HUES64 (cell line): Measurements from ENCODE around the gene CFAP61.
"Not testable (repeated sequence)": the region's sequence is repeated elsewhere in the genome, so short reads cannot be mapped to it uniquely, and the experiment has no call there.

Experiments
- H3K27ac ChIP-seq: 2 replicates; pipeline ENCODE4 v1.7.0; 2013; ENCODE audit warnings: low read depth, low read length, inconsistent platforms
- H3K27me3 ChIP-seq: 2 replicates; pipeline ENCODE4 v1.6.1; 2013; ENCODE audit warnings: mild to moderate bottlenecking, low read length; ENCODE audit not compliant: insufficient read depth
- H3K36me3 ChIP-seq: 2 replicates; pipeline ENCODE4 v1.6.1; 2013; ENCODE audit warnings: mild to moderate bottlenecking, low read length; ENCODE audit not compliant: insufficient read depth
- H3K4me1 ChIP-seq: 2 replicates; pipeline ENCODE4 v1.6.1; 2013; ENCODE audit warnings: mild to moderate bottlenecking, low read length, moderate library complexity; ENCODE audit not compliant: insufficient read depth
- H3K4me3 ChIP-seq: 2 replicates; pipeline ENCODE4 v1.5.1; 2013; ENCODE audit warnings: mild to moderate bottlenecking, low read length, moderate library complexity
- H3K9ac ChIP-seq: 2 replicates; pipeline ENCODE4 v1.6.1; 2013; ENCODE audit warnings: mild to moderate bottlenecking, low read depth, low read length
- H3K9me3 ChIP-seq: 2 replicates; pipeline ENCODE4 v1.6.1; 2013; ENCODE audit warnings: low read depth, low read length; ENCODE audit not compliant: insufficient read depth
- WGBS: fragments of 150-250, 120-280 bp; methylation state at CpG from one replicate; pipeline ENCODE4 v1.1.7; 2013; ENCODE audit warnings: missing lambda C conversion rate; 5-methylcytosine and 5-hydroxymethylcytosine counted together

CFAP61 gene

DNA sequence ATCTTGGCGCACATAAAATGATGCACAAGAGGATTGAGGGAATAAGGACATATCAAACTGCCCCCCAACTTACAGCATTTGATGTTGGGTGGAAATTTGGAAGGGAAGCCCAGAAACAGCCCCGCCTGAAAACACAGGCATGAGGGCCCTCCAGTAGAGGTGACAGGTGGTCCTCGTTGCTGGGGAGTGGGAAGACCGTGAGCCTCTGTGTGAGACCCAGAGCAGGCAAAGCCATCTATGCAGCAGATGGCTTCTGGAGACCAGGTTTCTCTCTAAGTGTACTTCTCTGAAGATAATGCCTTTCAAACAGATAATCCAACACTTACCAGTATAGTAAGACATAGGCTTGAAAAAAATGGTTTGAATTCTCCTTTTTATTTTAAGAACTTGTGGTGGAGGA, 183.3 kb downstream of the CFAP61 start:
- H3K27me3 ChIP-seq: no peaks in the 10 kb centered on the region

DNA sequence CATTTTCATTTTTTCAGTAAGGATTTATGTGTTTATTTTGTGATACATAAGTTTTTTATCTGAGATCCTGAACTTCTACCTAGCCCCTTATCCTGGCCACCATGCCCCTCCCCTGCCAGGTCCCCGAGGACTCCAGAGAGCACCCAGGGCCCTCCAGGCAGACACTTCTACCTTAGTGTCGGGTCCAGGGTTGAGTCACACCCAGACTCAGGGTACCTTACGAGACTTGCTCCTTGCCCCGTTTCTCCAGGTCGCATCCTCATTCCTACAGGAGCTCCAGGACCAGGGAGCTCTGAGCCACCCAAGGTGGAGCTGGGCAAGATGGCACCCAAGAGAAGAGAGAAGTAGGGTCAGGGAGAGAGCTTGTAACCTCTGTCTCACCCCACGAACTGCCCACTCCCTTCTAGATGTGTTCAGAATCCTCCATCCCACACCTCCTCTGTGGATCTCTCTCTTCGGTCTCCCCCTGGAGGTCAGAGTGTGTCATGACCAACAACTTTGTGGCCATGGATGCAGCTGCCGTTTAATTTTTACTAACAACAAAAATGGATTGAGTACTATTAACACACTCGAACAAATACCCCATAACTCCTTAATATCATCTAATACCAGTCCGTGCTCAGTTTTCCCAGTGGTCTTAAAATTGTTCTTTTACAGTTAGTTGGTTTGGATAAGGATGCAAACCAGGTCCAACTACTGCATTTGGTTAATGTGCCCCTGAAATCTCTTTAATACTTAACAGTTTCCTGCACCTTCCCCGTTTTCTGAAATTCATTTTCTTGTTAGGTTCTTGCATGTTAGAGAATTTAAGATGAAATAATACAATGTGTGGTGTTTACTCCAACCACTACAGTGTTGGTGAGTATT, 185.0 kb downstream of the CFAP61 start:
- WGBS: 61% methylated on average over 9 of the region's 11 CpGs
- Histone ChIP-seq H3K9ac (no peak overlapping the region), H3K36me3 (no peaks in the 10 kb centered on the region), H3K27me3 (no peaks in the 10 kb centered on the region), H3K4me3 (no peak overlapping the region), H3K27ac (no peak overlapping the region), H3K4me1 (no peaks in the 10 kb centered on the region), H3K9me3 (no peaks in the 10 kb centered on the region)

More for the DNA sequence above, 183.3 kb downstream of the CFAP61 start:
- Histone ChIP-seq H3K9me3 (no peaks in the 10 kb centered on the region), H3K36me3 (no peaks in the 10 kb centered on the region), H3K27ac (no peak overlapping the region), H3K4me1 (no peaks in the 10 kb centered on the region), H3K9ac (no peak overlapping the region), H3K4me3 (no peak overlapping the region)
- WGBS: 87% methylated on average over 4 of the region's 4 CpGs

DNA sequence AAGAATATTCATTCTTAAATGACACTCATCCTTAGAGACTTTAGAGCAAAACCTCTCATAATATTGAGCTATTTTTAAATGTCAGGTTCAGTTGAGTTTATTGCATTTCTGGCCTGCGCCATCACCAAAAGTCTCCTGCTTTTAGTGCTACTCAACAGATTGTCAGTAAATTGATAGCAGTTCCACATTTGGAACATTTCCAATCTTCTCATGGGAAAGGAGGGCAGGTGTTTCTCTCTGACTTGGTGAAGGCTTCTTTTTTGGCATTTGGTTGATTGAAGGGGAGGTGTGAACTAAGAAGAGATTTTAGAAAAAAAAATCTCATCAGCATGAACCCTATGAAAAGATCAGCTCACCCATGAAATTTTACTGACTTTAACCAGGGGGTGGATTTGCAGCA, 189.6 kb downstream of the CFAP61 start:
- Histone ChIP-seq H3K36me3 (no peaks in the 10 kb centered on the region), H3K27ac (no peak overlapping the region), H3K9ac (no peak overlapping the region), H3K4me3 (no peak overlapping the region), H3K9me3 (peaks cover 13% of the 10 kb centered on the region), H3K27me3 (no peaks in the 10 kb centered on the region), H3K4me1 (no peaks in the 10 kb centered on the region)
- WGBS: 100% methylated on average over 1 of the region's 1 CpG

DNA sequence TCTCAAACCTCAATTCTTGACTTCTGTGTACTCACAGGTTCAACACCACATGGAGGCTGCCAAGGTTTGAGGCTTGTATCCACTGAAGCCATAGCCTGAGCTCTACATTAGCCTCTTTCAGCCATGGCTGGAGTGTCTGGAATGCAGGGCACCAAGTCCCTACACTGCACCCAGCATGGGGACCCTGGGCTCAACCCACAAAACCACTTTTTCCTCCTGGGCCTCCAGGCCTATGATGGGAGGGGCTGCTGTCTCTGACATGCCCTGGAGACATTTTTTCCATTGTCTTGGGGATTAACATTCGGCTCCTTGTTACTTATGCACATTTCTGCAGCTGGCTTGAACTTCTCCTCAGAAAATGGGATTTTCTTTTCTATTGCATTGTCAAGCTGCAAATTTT, 192.1 kb downstream of the CFAP61 start:
- not testable (repeated sequence) for H3K4me3 ChIP-seq, H3K4me1 ChIP-seq, H3K27me3 ChIP-seq, H3K27ac ChIP-seq, H3K9ac ChIP-seq, H3K36me3 ChIP-seq
- WGBS: 95% methylated on average over 1 of the region's 1 CpG
- H3K9me3 ChIP-seq: peaks cover 13% of the 10 kb centered on the region

DNA sequence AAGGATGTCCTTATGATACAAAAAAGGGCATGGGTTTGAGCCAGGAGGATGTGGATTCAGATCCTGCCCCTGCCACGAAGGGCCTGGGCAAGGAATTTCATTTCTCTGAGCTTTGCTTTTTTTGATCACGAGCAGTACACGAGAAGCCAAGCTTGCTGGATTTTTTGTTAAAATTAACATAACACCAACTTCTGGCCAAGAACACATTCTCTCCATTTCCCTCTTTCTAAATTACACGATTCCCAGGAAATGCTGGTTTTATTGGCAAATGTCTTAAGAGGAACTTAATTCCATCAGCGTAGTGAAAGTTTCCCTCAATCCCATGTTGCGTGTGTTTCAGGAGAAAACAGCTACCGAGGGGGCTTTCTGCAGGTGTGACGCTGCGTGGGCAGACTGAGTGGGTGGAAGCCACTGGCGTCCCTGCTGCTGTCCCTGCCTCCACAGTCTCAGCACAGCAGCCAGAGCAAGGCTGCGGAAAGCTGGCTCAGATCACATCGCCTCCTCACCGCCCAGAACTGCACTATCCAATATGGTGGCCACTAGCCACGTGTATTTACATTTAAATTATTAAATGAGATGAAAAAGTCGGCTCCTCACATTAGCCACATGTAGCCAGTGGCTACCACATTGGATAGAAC, 194.8 kb downstream of the CFAP61 start:
- Histone ChIP-seq H3K9me3 (peaks cover 13% of the 10 kb centered on the region), H3K4me1 (no peaks in the 10 kb centered on the region), H3K27ac (no peak overlapping the region), H3K27me3 (no peaks in the 10 kb centered on the region), H3K9ac (no peak overlapping the region), H3K36me3 (no peaks in the 10 kb centered on the region), H3K4me3 (no peak overlapping the region)
- WGBS: 90% methylated on average over 15 of the region's 15 CpGs

DNA sequence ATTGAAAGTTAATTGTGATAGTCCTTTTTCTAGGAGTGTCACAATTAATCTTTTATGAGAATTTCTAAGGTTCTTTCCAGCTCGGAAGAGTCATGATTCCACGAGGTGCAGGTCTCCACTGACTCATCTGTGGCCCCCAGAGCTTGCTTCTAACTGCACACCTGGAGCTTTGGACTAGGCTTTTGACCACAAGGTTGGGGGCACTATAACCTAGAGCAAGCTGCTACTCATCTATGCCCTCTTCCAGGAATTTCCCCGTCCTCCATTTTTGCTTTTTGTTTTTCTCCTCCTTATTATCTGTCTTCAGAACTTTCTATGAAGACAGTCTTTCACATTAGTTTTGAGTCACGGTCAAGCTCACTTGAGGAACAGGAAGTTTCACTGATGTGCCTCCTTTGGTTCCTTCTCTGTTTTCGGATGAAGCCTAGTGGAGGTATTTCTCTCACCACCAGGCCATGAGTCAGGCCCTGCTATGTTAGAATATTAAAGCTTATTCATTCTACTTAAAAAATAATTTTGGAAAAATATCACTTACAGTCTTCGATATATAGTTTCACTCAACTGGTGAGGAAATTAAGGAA, 196.4 kb downstream of the CFAP61 start:
- Histone ChIP-seq H3K27me3 (no peaks in the 10 kb centered on the region), H3K4me1 (no peaks in the 10 kb centered on the region), H3K9me3 (peaks cover 13% of the 10 kb centered on the region), H3K36me3 (no peaks in the 10 kb centered on the region), H3K4me3 (no peak overlapping the region), H3K27ac (no peak overlapping the region), H3K9ac (no peak overlapping the region)
- 93% methylated on average over 5 of the region's 6 CpGs for WGBS

DNA sequence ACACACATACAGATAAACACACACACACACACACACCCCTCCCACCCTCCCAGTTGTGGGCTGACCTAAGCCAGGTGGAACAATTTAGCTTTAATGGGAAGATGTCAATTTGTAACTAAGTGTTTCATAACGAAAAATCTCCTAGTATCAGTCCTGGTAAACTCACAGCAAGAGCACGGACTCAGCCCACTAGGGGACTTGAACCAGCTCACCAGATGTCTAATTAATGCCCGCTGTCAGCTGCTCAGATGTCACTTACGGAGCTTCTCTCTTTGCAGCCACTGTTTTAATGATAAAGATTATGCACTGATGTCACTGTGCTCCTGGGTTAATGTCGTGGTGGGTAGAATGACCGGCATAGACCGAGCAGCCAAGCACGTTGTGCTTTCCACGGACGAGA, 199.0 kb downstream of the CFAP61 start:
- no peak overlapping the region for H3K4me3 ChIP-seq
- H3K27ac ChIP-seq: no peak overlapping the region
- H3K36me3 ChIP-seq: no peaks in the 10 kb centered on the region
- whole genome bisulfite sequencing: 94% methylated on average over 10 of the region's 10 CpGs
- H3K9me3 ChIP-seq: no peaks in the 10 kb centered on the region
- no peak overlapping the region for H3K9ac ChIP-seq
- H3K27me3 ChIP-seq: no peaks in the 10 kb centered on the region
- no peaks in the 10 kb centered on the region for H3K4me1 ChIP-seq

DNA sequence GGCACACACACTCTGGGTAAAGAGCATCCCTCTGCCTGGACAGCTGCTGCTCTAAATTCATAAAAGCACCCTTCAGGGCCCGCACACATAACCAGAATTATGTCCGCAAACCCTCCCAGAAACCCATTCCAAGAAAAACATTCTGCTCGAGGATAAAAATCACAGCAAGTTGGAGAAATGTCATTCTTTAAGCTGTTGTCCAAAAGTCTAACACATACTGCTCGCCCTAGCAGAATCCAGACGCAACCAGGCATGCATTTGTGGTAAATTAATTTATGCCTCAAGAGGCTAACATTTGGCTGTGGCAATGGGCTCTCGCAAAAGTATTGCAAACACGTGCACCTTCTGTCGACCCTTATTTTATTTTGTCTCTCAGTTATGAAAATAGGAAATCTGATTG, 199.5 kb downstream of the CFAP61 start:
- Histone ChIP-seq H3K27ac (no peak overlapping the region), H3K9me3 (no peaks in the 10 kb centered on the region), H3K36me3 (no peaks in the 10 kb centered on the region), H3K4me3 (no peak overlapping the region), H3K4me1 (no peaks in the 10 kb centered on the region), H3K9ac (no peak overlapping the region), H3K27me3 (no peaks in the 10 kb centered on the region)
- 96% methylated on average over 8 of the region's 8 CpGs for WGBS

DNA sequence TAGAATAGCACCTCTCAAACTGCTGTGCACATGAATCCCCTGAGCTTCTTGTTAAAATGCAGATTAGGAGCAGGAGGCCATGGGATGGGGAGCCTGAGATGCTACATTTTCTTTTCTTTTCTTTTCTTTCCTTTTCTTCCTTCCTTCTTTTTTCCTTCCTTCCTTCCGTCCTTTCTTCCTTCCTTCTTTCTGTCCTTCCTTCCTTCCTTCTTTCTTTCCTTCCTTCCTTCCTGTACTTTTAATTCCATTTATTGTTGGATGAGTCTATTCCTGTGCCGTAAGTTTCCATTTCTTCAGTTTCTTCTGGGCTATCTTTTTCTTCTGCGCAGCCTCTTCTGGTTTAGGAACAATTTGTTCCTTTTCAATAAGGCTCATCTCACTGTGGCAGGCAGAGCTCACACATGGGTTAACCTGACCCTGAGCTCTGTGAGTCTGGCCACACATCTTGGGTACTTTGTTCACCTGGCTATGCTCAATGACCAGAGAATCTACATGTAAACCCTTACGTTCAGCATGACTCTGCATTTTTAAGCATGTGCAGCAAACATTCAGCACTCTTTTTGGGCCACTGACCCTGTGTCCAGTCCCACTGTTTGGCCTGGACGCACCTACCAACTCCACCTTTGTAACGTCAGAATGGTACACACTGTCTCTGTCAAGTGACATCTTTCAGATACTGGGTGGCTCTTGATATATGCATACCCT, 200.9 kb downstream of the CFAP61 start:
- H3K4me1 ChIP-seq: no peaks in the 10 kb centered on the region
- WGBS: 90% methylated on average over 6 of the region's 6 CpGs
- no peaks in the 10 kb centered on the region for H3K9me3 ChIP-seq
- H3K4me3 ChIP-seq: no peak overlapping the region
- H3K27me3 ChIP-seq: no peaks in the 10 kb centered on the region
- no peaks in the 10 kb centered on the region for H3K36me3 ChIP-seq
- no peak overlapping the region for H3K9ac ChIP-seq
- no peak overlapping the region for H3K27ac ChIP-seq

DNA sequence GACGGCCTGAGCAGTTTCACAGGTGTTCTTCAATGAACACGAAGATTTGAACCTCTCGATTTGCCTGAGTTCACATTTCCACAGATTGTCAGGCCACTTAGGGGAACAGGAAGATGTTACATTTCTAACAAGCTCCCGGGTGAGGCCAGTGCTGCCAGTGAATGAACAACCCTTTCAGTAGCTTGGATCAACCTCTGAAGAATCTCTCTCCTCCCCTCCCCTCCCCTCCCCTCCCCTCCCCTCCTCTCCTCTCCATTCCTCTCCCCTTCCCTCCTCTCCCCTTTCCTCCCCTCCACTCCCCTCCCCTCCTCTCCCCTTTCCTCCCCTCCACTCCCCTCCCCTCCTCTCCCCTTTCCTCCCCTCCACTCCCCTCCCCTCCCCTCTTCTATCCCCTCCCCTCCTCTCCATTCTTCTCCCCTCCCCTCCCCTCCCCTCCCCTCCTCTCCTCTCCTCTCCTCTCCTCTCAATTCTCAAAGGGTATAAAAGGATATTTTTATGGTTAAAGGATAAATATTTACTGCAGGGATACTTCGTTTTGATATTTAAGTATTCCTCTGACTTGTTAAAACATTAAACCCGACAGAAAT, 201.5 kb downstream of the CFAP61 start:
- WGBS: 90% methylated on average over 6 of the region's 6 CpGs

DNA sequence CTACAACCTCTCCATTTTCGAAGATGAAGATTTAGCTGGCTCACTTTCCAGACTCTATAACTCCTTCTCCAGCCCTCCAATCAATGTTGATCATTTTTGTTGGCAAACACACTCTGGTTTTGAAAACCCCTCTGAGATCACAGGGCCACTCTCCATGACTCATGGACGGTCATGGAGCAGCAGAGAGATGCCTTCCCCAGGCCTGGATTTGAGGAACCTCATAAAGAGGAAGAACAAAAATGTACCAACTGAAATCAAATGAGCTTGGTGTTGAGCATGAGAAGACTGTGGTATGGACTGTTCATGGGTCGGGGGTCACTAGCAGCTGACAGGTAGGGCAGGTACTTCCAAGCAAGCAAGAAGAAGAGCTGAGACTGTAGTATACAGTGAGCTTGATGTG, 202.8 kb downstream of the CFAP61 start:
- no peaks in the 10 kb centered on the region for H3K9me3 ChIP-seq
- 88% methylated on average over 3 of the region's 3 CpGs for WGBS
- H3K9ac ChIP-seq: no peak overlapping the region
- H3K4me3 ChIP-seq: no peak overlapping the region
- no peaks in the 10 kb centered on the region for H3K4me1 ChIP-seq
- H3K27me3 ChIP-seq: no peaks in the 10 kb centered on the region
- no peak overlapping the region for H3K27ac ChIP-seq
- no peaks in the 10 kb centered on the region for H3K36me3 ChIP-seq

More for the DNA sequence above, 201.5 kb downstream of the CFAP61 start:
- Histone ChIP-seq H3K27ac (no peak overlapping the region), H3K36me3 (no peaks in the 10 kb centered on the region), H3K4me1 (no peaks in the 10 kb centered on the region), H3K9me3 (no peaks in the 10 kb centered on the region), H3K4me3 (no peak overlapping the region), H3K9ac (no peak overlapping the region), H3K27me3 (no peaks in the 10 kb centered on the region)
